OCI-LY1 (cell line): Measurements from ENCODE around the gene CLVS2.

ENCODE experiments used
- EZH2 ChIP-seq: fragments of 200-600 bp; sonication (generic), shearing (Covaris generic); IDR thresholded peaks from 2 replicates; pipeline ENCODE4 v1.8.0; 2017; ENCODE audit warnings: borderline replicate concordance, mixed run types, mild to moderate bottlenecking, antibody characterized with exemption, low read length, moderate library complexity, mixed read lengths
- TF ChIP-seq, protein P1 (sequence below): fragments of 200-600 bp; sonication (generic), shearing (Covaris generic); IDR thresholded peaks from 2 replicates; pipeline ENCODE4 v1.5.1; 2017; ENCODE audit warnings: mild to moderate bottlenecking, antibody characterized with exemption, low read length, moderate library complexity, mixed read lengths

DNA sequence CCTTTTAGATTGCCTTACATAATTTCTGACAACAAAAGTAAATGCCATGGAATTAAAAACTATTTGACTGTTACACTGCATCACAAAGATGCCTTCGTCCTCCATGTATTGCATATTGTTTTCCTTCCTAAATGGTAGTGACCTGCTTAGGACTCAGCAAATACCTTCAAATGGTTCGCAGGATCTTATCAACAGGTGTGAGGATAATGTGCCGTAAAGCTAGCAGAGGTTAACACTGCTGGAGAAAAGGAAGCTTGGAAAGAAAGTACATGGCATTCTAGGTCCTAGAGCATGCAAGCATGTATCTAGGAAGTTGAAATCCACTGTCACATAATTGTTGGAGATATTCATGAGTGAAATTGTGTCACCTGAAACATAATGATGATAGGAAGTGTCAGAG lies 5.5 kb downstream of the CLVS2 start:
- TF ChIP-seq, protein P1, sequence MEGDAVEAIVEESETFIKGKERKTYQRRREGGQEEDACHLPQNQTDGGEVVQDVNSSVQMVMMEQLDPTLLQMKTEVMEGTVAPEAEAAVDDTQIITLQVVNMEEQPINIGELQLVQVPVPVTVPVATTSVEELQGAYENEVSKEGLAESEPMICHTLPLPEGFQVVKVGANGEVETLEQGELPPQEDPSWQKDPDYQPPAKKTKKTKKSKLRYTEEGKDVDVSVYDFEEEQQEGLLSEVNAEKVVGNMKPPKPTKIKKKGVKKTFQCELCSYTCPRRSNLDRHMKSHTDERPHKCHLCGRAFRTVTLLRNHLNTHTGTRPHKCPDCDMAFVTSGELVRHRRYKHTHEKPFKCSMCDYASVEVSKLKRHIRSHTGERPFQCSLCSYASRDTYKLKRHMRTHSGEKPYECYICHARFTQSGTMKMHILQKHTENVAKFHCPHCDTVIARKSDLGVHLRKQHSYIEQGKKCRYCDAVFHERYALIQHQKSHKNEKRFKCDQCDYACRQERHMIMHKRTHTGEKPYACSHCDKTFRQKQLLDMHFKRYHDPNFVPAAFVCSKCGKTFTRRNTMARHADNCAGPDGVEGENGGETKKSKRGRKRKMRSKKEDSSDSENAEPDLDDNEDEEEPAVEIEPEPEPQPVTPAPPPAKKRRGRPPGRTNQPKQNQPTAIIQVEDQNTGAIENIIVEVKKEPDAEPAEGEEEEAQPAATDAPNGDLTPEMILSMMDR, result no peak
- TF ChIP-seq EZH2, result no peak
